Smooth muscle cell (in vitro differentiated cells): ENCODE results near the gene PHEX. TPM values are rescaled to one million over a fixed set of nuclear protein-coding genes. Genes with fewer than 3 reads are reported as not detected.

Experiments
- DNase-seq: peaks from one replicate; lab custom pipeline; 2025; ENCODE audit not compliant: unreplicated experiment; lab: John Stamatoyannopoulos, UW
- H2AFZ ChIP-seq: fragments of 200-600 bp; sonication (generic); 2 replicates; pipeline ENCODE4 v1.6.0; 2016; ENCODE audit warnings: antibody characterized with exemption, low read depth, mild to moderate bottlenecking
- H3F3A ChIP-seq: fragments of 200-600 bp; sonication (generic); 2 replicates; pipeline ENCODE4 v1.6.0; 2017; ENCODE audit warnings: antibody characterized with exemption, low read depth
- H3K27ac ChIP-seq: fragments of 200-600 bp; sonication (generic); 2 replicates; pipeline ENCODE4 v1.5.1; 2016; ENCODE audit warnings: low read depth, mild to moderate bottlenecking
- H3K27me3 ChIP-seq: fragments of 200-600 bp; sonication (generic); 2 replicates; pipeline ENCODE4 v1.6.1; 2016; ENCODE audit warnings: low read depth, mild to moderate bottlenecking
- H3K36me3 ChIP-seq: fragments of 200-600 bp; sonication (generic); 2 replicates; pipeline ENCODE4 v1.5.1; 2016; ENCODE audit warnings: low read depth
- H3K4me1 ChIP-seq: fragments of 200-600 bp; sonication (generic); 2 replicates; pipeline ENCODE4 v1.5.1; 2016; ENCODE audit warnings: low read depth
- H3K4me2 ChIP-seq: fragments of 200-600 bp; sonication (generic); 2 replicates; pipeline ENCODE4 v1.6.0; 2016; ENCODE audit warnings: mild to moderate bottlenecking
- H3K4me3 ChIP-seq: fragments of 200-600 bp; sonication (generic); 2 replicates; pipeline ENCODE4 v1.5.1; 2016; ENCODE audit warnings: mild to moderate bottlenecking
- H3K79me2 ChIP-seq: fragments of 200-600 bp; sonication (generic); 2 replicates; pipeline ENCODE4 v1.6.0; 2016; ENCODE audit warnings: low read depth, mild to moderate bottlenecking
- H3K9ac ChIP-seq: fragments of 200-600 bp; sonication (generic); 2 replicates; pipeline ENCODE4 v1.6.0; 2016; ENCODE audit warnings: low read depth
- H3K9me3 ChIP-seq: fragments of 200-600 bp; sonication (generic); replicated peaks from 2 replicates; pipeline ENCODE4 v1.5.1; 2016; ENCODE audit warnings: low read depth
- H4K20me1 ChIP-seq: fragments of 200-600 bp; sonication (generic); 2 replicates; pipeline ENCODE4 v1.6.0; 2016; ENCODE audit warnings: low read depth
- CTCF ChIP-seq: fragments of 200-600 bp; sonication (generic); IDR thresholded peaks from 2 replicates; pipeline ENCODE4 v1.5.1; 2017; ENCODE audit warnings: borderline replicate concordance, mild to moderate bottlenecking, antibody characterized with exemption; ENCODE audit not compliant: insufficient read depth, poor library complexity, severe bottlenecking
- WGBS: methylation state at CpG from one replicate; pipeline ENCODE4 v1.1.7; 2016; ENCODE audit warnings: low lambda C conversion rate; 5-methylcytosine and 5-hydroxymethylcytosine counted together
- polyA plus RNA-seq: library from polyadenylated mRNA; unstranded; fragments of >200 nt; fragmentation: Nextera tagmentation; extraction: Ambion mirVana; gene quantifications from 2 replicates; pipeline ENCODE4 v1.2.1, GENCODE V29; 2016
- total RNA-seq: library from RNA; depleted of rRNA; stranded (reverse); fragments of >200 nt; gene quantifications from 2 replicates; pipeline ENCODE4 v1.2.3, GENCODE V29; 2014

PHEX gene
- total and polyA plus RNA-seq, 2 experiments from 2014 or later: not detected

- H3K4me1 ChIP-seq: no peaks in the 10 kb centered on the region
- no peak for TF ChIP-seq CTCF
- no peaks in the 10 kb centered on the region for H3K36me3 ChIP-seq
- no peak overlapping the region for H3K9ac ChIP-seq
- no peaks in the 10 kb centered on the region for H4K20me1 ChIP-seq
- H3K4me3 ChIP-seq: no peak overlapping the region
- 75% methylated on average over 7 of the region's 7 CpGs for WGBS
- H2AFZ ChIP-seq: no peak overlapping the region
- H3K4me2 ChIP-seq: no peak overlapping the region
- no peaks in the 10 kb centered on the region for H3K27me3 ChIP-seq
- H3F3A ChIP-seq: no peaks in the 10 kb centered on the region
- no peak for DNase-seq
- no peak overlapping the region for H3K27ac ChIP-seq
- no peaks in the 10 kb centered on the region for H3K79me2 ChIP-seq
- H3K9me3 ChIP-seq: no peaks in the 10 kb centered on the region
Observed at GRCh38 chrX:22063284-22063683, 31.2 kb downstream of the PHEX start.

- H3K27ac ChIP-seq: no peak overlapping the region
- no peak overlapping the region for H3K4me3 ChIP-seq
- no peak overlapping the region for H2AFZ ChIP-seq
- no peaks in the 10 kb centered on the region for H3K27me3 ChIP-seq
- WGBS: 79% methylated on average over 4 of the region's 4 CpGs
- no peak for DNase-seq
- no peak for TF ChIP-seq CTCF
- no peaks in the 10 kb centered on the region for H3F3A ChIP-seq
- H4K20me1 ChIP-seq: no peaks in the 10 kb centered on the region
- H3K9ac ChIP-seq: no peak overlapping the region
- no peaks in the 10 kb centered on the region for H3K9me3 ChIP-seq
- no peaks in the 10 kb centered on the region for H3K36me3 ChIP-seq
- H3K4me2 ChIP-seq: no peak overlapping the region
- H3K4me1 ChIP-seq: no peaks in the 10 kb centered on the region
- H3K79me2 ChIP-seq: no peaks in the 10 kb centered on the region
Observed at GRCh38 chrX:22069586-22069985, 37.5 kb downstream of the PHEX start.

DNA sequence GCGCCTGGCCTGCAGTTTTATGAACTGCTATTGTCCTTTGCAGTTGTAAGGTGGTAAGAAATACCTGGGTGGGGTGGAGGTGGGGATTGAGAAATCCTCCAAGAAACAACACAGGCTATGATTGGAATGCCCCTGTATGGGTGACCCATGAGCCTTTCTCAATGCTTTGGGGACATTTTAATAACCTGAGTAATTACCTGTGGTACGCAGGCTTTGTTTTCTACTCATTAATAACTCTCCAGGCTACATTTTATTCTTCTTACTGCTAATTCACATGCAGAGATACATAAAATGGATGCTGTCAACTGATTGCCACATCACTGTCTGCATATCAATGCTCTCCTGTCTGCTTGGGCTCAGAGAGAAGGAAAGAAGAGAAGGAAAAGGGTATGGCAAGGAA is 41.8 kb downstream of the PHEX start:
- Histone ChIP-seq H3K9me3 (no peaks in the 10 kb centered on the region), H3K9ac (no peak overlapping the region), H3K4me3 (no peak overlapping the region), H3K79me2 (no peaks in the 10 kb centered on the region), H3K27me3 (no peaks in the 10 kb centered on the region), H3K27ac (no peak overlapping the region), H2AFZ (no peak overlapping the region), H3K4me2 (no peak overlapping the region), H4K20me1 (no peaks in the 10 kb centered on the region), H3F3A (no peaks in the 10 kb centered on the region), H3K36me3 (no peaks in the 10 kb centered on the region), H3K4me1 (no peaks in the 10 kb centered on the region)
- TF ChIP-seq CTCF: no peak
- WGBS: 86% methylated on average over 2 of the region's 2 CpGs
- no peak for DNase-seq

GRCh38 chrX:22078117-22078516 is 46.0 kb downstream of the PHEX start:
- Histone ChIP-seq H3K4me2 (no peak overlapping the region), H3K4me1 (no peaks in the 10 kb centered on the region), H3K79me2 (no peaks in the 10 kb centered on the region), H3K4me3 (no peak overlapping the region), H3K27me3 (no peaks in the 10 kb centered on the region), H2AFZ (no peak overlapping the region), H3K27ac (no peak overlapping the region), H3K9me3 (no peaks in the 10 kb centered on the region), H3K9ac (no peak overlapping the region), H4K20me1 (no peaks in the 10 kb centered on the region), H3K36me3 (no peaks in the 10 kb centered on the region), H3F3A (no peaks in the 10 kb centered on the region)
- no peak for DNase-seq
- no peak for TF ChIP-seq CTCF
- 67% methylated on average over 2 of the region's 2 CpGs for WGBS
